CD4-positive, alpha-beta T cell treated with Interleukin-10 for 1 hour (primary cell): ENCODE data around the gene MAPK13.

Source experiments
- DNase-seq: peaks from one replicate; pipeline ENCODE4 v3.0.0-alpha.2; 2020

The MAPK13 gene

GRCh38 chr6:36160147-36160760 is 29.9 kb downstream of the MAPK13 start:
- no peak for DNase-seq

GRCh38 chr6:36169023-36170007 is 39.0 kb downstream of the MAPK13 start:
- DNase-seq = peak; percentile 7

GRCh38 chr6:36170704-36171103 is 40.4 kb downstream of the MAPK13 start:
- DNase-seq = no peak

GRCh38 chr6:36171573-36171972 is 41.3 kb downstream of the MAPK13 start:
- no peak for DNase-seq

GRCh38 chr6:36177166-36177565 is 46.9 kb downstream of the MAPK13 start:
- no peak for DNase-seq

- no peak for DNase-seq
Measured at GRCh38 chr6:36178544-36178943, 48.2 kb downstream of the MAPK13 start.

GRCh38 chr6:36180126-36180525 is 49.8 kb downstream of the MAPK13 start:
- DNase-seq = no peak

- DNase-seq = no peak
Measured at GRCh38 chr6:36184311-36184710, 54.0 kb downstream of the MAPK13 start.

GRCh38 chr6:36186199-36186598 is 55.9 kb downstream of the MAPK13 start:
- no peak for DNase-seq

GRCh38 chr6:36187446-36187845 is 57.1 kb downstream of the MAPK13 start:
- no peak for DNase-seq
